ENCODE measurements around the gene UQCRHL.
A peak's percentile ranks its signal among the peaks of the same experiment; 100 is the strongest.
"Not testable (repeated sequence)": the region's sequence is repeated elsewhere in the genome, so short reads cannot be mapped to it uniquely, and the experiment has no call there.

UQCRHL gene

DNA sequence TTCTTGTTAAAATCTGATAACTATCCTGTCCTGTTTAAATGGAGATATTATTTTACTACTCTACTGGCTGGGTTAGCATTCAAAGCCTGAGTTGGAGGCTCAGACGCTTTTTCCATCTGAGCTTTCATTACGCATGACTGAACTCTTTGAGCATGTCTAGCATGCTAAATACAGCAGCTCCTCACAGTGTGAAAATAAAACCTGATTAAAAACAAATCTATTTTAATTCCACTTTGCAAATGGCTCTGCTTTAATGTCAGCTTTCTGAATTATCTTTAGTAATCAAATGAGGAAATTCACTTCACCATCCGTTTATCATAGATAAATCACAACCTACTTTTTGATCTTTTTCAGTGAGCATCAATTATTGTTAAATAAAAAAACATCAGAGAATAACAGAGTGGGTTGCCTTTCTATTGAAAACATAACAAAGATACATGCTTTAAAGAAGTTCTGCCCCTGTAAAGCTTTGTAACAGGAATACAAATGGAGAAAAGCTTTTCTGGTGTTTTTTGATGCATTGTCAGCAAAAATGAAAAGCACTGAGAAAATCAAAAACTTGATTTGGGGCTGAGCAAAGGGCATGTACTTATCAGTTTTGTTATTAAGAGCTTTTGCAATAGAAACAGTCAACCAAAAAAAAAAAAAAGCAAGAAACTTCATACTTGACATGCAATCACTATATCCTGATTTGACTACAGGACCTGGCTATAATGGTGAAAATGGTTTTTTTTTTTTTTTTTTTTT, 36.5 kb upstream of the UQCRHL start:
- no peaks in the 10 kb centered on the region for H3K9me3 Mint-ChIP-seq
- H3K4me1 Mint-ChIP-seq (ENCODE audit: low read depth), result peaks cover 6% of the 10 kb centered on the region
- H3K27ac Mint-ChIP-seq, result no peak overlapping the region
- no peaks in the 10 kb centered on the region for H3K27me3 Mint-ChIP-seq (ENCODE audit: low read depth)
- H3K36me3 Mint-ChIP-seq (ENCODE audit: low read depth), result no peaks in the 10 kb centered on the region
- H3K4me3 Mint-ChIP-seq, result no peak overlapping the region

DNA sequence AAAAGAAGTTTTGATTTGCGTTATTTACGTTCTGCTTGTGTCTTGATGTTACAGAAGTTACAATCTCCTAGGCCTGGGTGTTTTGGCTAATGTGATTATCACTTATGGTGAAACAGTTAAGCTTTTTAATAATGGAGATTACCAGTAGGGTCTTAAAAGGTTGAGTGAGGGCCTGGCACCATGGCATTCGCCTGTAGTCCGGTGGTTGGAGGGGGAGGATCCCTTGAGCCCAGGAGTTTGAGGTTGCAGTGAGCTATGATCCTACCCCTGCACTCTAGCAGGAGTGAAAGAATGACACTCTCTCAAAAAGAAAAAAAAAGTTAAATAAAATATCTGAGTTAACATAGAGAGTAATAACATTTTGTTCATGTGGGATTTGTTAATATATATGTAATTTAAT, 31.3 kb upstream of the UQCRHL start:
- Mint-ChIP-seq H3K4me1 (ENCODE audit: low read depth) (peaks cover 13% of the 10 kb centered on the region), H3K27me3 (ENCODE audit: low read depth) (peaks cover 3% of the 10 kb centered on the region), H3K9me3 (no peaks in the 10 kb centered on the region), H3K27ac (no peak overlapping the region), H3K36me3 (ENCODE audit: low read depth) (peaks cover 2% of the 10 kb centered on the region), H3K4me3 (no peak overlapping the region)

GRCh38 chr1:15837931-15838330, 30.5 kb upstream of the UQCRHL start:
- no peak overlapping the region for H3K27ac Mint-ChIP-seq
- H3K27me3 Mint-ChIP-seq (ENCODE audit: low read depth), result peaks cover 3% of the 10 kb centered on the region
- H3K36me3 Mint-ChIP-seq (ENCODE audit: low read depth), result peaks cover 2% of the 10 kb centered on the region
- no peaks in the 10 kb centered on the region for H3K9me3 Mint-ChIP-seq
- H3K4me3 Mint-ChIP-seq, result no peak overlapping the region
- H3K4me1 Mint-ChIP-seq (ENCODE audit: low read depth), result peaks cover 17% of the 10 kb centered on the region

- peaks cover 2% of the 10 kb centered on the region for H3K36me3 Mint-ChIP-seq (ENCODE audit: low read depth)
- H3K9me3 Mint-ChIP-seq, result no peaks in the 10 kb centered on the region
- H3K27me3 Mint-ChIP-seq (ENCODE audit: low read depth), result peaks cover 3% of the 10 kb centered on the region
- H3K4me3 Mint-ChIP-seq, result peak overlapping the region; percentile 90
- peak overlapping the region; percentile 99 for H3K27ac Mint-ChIP-seq
- peaks cover 18% of the 10 kb centered on the region for H3K4me1 Mint-ChIP-seq (ENCODE audit: low read depth)
Observed at GRCh38 chr1:15836772-15837669, 29.6 kb upstream of the UQCRHL start.

- Mint-ChIP-seq H3K4me1 (ENCODE audit: low read depth) (peaks cover 22% of the 10 kb centered on the region), H3K4me3 (peak overlapping the region; percentile 90), H3K27ac (peak overlapping the region; percentile 99)
- H3K27me3 Mint-ChIP-seq (ENCODE audit: low read depth); H3K9me3 Mint-ChIP-seq; H3K36me3 Mint-ChIP-seq (ENCODE audit: low read depth): not testable (repeated sequence)
Observed at GRCh38 chr1:15836511-15836771, 29.0 kb upstream of the UQCRHL start.

DNA sequence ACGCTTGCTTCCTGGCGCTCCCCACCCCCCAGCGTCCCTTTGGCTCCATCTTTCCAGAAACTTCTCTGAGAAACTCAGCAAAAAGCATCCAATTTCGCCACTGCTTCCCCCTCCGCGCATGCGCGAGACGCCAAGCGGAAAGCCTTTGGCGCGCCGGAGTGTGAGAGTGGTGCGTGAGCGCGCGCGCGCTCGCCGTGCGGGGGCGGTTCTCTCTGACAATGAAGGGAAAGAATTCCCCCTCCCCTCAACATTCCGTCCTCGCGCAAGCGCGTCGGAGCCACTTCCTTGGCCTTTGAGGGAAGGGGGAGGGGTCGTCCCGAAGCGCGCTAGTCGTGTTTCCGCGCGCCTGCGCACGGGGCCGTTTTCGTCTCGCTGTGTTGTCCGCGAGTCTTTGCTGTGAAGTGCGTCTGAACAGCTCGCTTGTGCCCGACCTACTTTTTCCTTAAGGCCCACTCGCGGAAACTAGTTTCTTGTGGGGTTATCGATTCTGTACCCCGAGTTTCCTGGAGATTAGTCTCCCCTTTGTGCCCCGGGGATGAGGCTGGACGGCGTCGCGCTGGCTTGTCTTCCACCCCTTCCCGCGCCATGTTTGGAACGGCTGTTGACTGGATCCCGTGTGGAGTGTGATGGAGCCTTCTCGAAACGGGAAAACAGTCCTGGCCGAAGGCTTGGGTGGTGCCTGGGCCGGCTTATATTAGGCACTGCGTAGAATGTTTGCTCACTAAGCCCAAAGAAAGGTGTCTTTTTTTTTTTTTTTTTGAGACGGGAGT, 28.5 kb upstream of the UQCRHL start:
- Mint-ChIP-seq H3K27ac (peak overlapping the region; percentile 99), H3K4me1 (ENCODE audit: low read depth) (peaks cover 22% of the 10 kb centered on the region), H3K4me3 (peak overlapping the region; percentile 90), H3K36me3 (ENCODE audit: low read depth) (peaks cover 5% of the 10 kb centered on the region), H3K27me3 (ENCODE audit: low read depth) (peaks cover 3% of the 10 kb centered on the region), H3K9me3 (no peaks in the 10 kb centered on the region)

DNA sequence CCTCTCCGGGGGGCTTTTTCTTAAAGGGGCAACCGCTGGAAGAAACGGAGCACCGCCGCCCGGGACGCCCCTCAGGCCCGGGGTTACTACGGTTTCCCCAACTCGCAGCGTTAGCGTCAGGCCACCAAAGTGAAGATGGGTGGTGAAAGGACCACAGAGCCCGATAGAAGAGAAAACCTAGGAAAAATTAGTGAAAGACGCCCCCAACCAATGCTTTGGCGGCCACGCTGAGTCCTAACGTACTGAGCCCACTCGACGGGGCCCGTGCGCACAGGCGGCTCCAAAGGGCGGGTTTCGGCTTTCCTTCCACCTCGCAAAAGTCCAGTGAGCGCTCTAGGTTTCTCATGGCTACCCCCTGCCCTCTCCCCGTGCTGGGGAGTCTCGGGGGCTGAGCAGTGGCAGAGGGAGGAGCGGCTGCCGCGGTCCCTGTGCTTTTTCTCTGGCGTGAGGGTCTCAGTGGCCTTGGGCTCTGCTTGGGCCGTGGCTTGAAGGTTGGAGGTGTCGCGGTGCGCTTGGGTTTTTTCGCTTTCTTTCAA, 27.8 kb upstream of the UQCRHL start:
- Mint-ChIP-seq H3K27ac (peak overlapping the region; percentile 99), H3K9me3 (no peaks in the 10 kb centered on the region), H3K27me3 (ENCODE audit: low read depth) (peaks cover 3% of the 10 kb centered on the region), H3K4me1 (ENCODE audit: low read depth) (peaks cover 23% of the 10 kb centered on the region), H3K4me3 (peak overlapping the region; percentile 90), H3K36me3 (ENCODE audit: low read depth) (peaks cover 5% of the 10 kb centered on the region)

GRCh38 chr1:15834406-15835204, 27.2 kb upstream of the UQCRHL start:
- Mint-ChIP-seq H3K4me3 (peak overlapping the region; percentile 90), H3K4me1 (ENCODE audit: low read depth) (peaks cover 28% of the 10 kb centered on the region), H3K36me3 (ENCODE audit: low read depth) (peaks cover 5% of the 10 kb centered on the region), H3K9me3 (no peaks in the 10 kb centered on the region), H3K27ac (peak overlapping the region; percentile 99), H3K27me3 (ENCODE audit: low read depth) (peaks cover 3% of the 10 kb centered on the region)

GRCh38 chr1:15833842-15834405, 26.5 kb upstream of the UQCRHL start:
- Mint-ChIP-seq H3K4me3 (peak overlapping the region; percentile 90), H3K4me1 (ENCODE audit: low read depth) (peaks cover 28% of the 10 kb centered on the region), H3K36me3 (ENCODE audit: low read depth) (peaks cover 5% of the 10 kb centered on the region), H3K27me3 (ENCODE audit: low read depth) (peaks cover 3% of the 10 kb centered on the region), H3K9me3 (no peaks in the 10 kb centered on the region), H3K27ac (peak overlapping the region; percentile 99)

GRCh38 chr1:15833069-15833679, 25.7 kb upstream of the UQCRHL start:
- Mint-ChIP-seq H3K27me3 (ENCODE audit: low read depth) (peaks cover 3% of the 10 kb centered on the region), H3K27ac (peak overlapping the region; percentile 99), H3K4me3 (peak overlapping the region; percentile 90), H3K4me1 (ENCODE audit: low read depth) (peaks cover 28% of the 10 kb centered on the region), H3K9me3 (no peaks in the 10 kb centered on the region), H3K36me3 (ENCODE audit: low read depth) (peaks cover 5% of the 10 kb centered on the region)

DNA sequence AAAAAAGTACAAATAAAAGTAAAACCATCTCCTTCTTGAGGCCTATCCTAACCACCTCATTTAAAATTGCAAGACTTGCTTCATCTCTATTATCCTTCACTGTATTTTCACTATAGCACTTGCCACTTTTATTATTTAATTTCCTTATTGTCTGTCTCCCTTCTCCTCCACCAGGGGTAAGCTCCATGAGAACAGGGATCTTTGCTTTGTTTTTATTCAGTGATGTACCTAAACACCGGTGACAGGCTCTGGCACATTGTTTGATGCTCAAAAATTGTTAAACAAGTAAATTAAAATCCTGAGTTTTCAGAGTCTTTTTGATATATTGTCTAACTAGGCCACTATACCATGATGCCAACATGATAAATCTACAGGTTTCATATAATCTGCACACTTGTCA, 22.8 kb upstream of the UQCRHL start:
- Mint-ChIP-seq H3K27ac (no peak overlapping the region), H3K36me3 (ENCODE audit: low read depth) (peaks cover 3% of the 10 kb centered on the region), H3K4me3 (no peak overlapping the region), H3K27me3 (ENCODE audit: low read depth) (no peaks in the 10 kb centered on the region), H3K4me1 (ENCODE audit: low read depth) (peaks cover 21% of the 10 kb centered on the region), H3K9me3 (no peaks in the 10 kb centered on the region)

GRCh38 chr1:15828931-15829330, 21.5 kb upstream of the UQCRHL start:
- H3K27me3 Mint-ChIP-seq (ENCODE audit: low read depth); H3K27ac Mint-ChIP-seq; H3K4me3 Mint-ChIP-seq; H3K9me3 Mint-ChIP-seq; H3K36me3 Mint-ChIP-seq (ENCODE audit: low read depth): not testable (repeated sequence)
- H3K4me1 Mint-ChIP-seq (ENCODE audit: low read depth), result peaks cover 20% of the 10 kb centered on the region

- H3K4me1 Mint-ChIP-seq (ENCODE audit: low read depth), result peaks cover 14% of the 10 kb centered on the region
- not testable (repeated sequence) for H3K4me3 Mint-ChIP-seq; H3K9me3 Mint-ChIP-seq; H3K27ac Mint-ChIP-seq; H3K36me3 Mint-ChIP-seq (ENCODE audit: low read depth); H3K27me3 Mint-ChIP-seq (ENCODE audit: low read depth)
Observed at GRCh38 chr1:15827567-15827966, 20.1 kb upstream of the UQCRHL start.

Data from T-helper 1 cell treated with Interleukin-12 subunit alpha and Interleukin-12 subunit beta and Interleukin-4 antibody, amounts not matched to agents 30 μg/mL and 1 μg/mL, for 36 hours (primary cell).